NCI-H69 (cell line): ENCODE results near the gene AHNAK2.
A peak's percentile ranks its signal among the peaks of the same experiment; 100 is the strongest.
"Not testable (repeated sequence)": the region's sequence is repeated elsewhere in the genome, so short reads cannot be mapped to it uniquely, and the experiment has no call there.

Experiments
- DNase-seq: peaks from one replicate; lab custom pipeline; 2025; lab: John Stamatoyannopoulos, UW

The AHNAK2 gene

GRCh38 chr14:104977681-104978653 is at the start of gene AHNAK2:
Gene AHNAK2 (minus strand): TSS chr14:104978374. CDS start chr14:104978237, 137 bp downstream.
- peak; percentile 93 for DNase-seq

DNA sequence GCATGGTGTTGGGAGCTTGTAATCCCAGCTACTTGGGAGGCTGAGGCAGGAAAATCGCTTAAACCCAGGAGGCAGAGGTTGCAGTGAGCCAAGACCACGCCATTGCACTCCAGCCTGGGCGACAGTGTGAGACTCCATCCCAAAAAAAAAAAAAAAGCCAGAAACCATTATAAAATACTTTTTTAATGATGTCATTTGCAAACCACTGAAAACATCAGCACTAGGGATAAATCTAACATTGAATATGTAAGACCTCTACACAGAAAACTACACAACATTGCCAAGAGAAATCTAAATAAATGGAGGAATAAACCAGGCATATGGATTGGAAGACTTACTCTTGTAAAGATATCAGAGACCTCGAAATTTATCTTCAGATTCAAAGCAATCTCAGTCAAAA is 49.5 kb upstream of the AHNAK2 start:
- DNase-seq, result not testable (repeated sequence)

DNA sequence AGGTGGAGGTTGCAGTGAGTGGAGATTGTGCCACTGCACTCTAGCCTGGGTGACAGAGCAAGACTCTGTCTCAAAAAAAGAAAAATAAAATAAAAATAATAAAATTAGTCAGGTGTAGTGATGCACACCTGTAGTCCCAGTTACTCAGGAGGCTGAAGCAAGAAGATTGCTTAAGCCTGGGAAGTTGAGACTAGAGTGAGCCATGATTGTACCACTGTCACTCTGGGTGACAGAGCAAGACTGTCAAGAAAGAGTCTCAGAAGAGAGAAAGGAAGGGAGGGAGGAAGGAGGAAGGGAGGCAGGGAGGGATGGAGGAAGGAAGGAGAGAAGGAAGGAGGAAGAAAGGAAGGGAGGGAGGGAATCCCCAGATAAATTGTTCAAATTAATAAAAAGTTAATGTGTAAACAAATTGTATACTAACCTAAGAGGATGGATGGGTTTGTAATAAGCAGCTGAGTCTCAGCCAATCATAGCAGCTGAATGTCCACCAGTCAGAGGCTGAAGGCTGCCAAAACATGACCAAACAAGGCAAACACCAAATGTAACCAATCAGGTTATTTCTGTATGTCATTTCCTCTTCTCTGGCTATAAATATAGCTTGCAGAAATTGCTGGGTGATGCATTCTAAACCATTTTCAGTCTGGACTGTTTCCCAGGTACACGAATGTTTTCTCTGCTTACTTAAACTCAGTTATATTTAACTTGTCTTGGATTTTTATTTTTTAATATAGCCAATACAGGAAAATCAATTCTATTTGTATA is 48.8 kb upstream of the AHNAK2 start:
- peak; percentile 26 for DNase-seq

DNA sequence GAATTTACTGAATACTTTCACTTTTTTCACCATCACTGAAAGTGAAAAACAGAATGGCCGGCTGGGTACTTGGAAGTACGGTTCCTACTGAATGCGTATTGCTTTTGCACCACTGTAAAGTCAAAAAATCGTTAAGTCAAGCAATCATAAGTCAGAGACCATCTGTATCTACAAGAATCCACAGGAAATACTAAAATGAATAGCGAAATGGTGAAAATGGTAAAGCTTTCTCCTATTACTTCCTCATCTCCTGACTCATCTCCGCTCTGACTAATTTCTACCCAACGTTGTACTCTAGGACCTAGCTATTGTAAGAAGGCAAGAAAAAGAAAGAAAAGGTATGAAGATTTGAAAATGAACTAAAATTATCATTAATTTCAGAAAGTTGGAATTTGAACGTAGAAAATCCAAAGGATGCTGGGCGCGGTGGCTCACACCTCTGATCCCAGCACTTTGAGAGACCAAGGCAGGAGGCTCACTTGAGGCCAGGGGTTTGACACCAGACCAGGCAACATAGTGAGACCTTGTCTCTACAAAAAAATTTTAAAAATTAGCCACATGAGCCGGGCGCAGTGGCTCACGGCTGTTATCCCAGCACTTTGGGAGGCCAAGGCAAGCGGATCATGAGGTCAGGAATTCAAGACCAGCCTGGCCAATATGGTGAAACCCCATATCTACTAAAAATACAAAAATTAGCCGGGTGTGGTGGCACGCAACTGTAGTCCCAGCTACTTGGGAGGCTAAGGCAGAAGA is 48.0 kb upstream of the AHNAK2 start:
- DNase-seq, result no peak

- DNase-seq, result no peak
These were observed 47.3 kb upstream of the AHNAK2 start for GRCh38 chr14:105025429-105025828.

GRCh38 chr14:105023791-105024480 is 45.8 kb upstream of the AHNAK2 start:
- no peak for DNase-seq

- DNase-seq, result no peak
These were observed 45.0 kb upstream of the AHNAK2 start for GRCh38 chr14:105023144-105023543.

GRCh38 chr14:105022276-105022670 is 44.1 kb upstream of the AHNAK2 start:
- DNase-seq, result no peak

GRCh38 chr14:105021656-105022275 is 43.6 kb upstream of the AHNAK2 start:
- peak; percentile 87 for DNase-seq

- peak; percentile 99 for DNase-seq
These were observed 42.9 kb upstream of the AHNAK2 start, which contains the start of gene CDCA4 for GRCh38 chr14:105020815-105021655. Gene CDCA4 (minus strand): TSS chr14:105021083. CDS start chr14:105011929, 9,154 bp downstream.

DNA sequence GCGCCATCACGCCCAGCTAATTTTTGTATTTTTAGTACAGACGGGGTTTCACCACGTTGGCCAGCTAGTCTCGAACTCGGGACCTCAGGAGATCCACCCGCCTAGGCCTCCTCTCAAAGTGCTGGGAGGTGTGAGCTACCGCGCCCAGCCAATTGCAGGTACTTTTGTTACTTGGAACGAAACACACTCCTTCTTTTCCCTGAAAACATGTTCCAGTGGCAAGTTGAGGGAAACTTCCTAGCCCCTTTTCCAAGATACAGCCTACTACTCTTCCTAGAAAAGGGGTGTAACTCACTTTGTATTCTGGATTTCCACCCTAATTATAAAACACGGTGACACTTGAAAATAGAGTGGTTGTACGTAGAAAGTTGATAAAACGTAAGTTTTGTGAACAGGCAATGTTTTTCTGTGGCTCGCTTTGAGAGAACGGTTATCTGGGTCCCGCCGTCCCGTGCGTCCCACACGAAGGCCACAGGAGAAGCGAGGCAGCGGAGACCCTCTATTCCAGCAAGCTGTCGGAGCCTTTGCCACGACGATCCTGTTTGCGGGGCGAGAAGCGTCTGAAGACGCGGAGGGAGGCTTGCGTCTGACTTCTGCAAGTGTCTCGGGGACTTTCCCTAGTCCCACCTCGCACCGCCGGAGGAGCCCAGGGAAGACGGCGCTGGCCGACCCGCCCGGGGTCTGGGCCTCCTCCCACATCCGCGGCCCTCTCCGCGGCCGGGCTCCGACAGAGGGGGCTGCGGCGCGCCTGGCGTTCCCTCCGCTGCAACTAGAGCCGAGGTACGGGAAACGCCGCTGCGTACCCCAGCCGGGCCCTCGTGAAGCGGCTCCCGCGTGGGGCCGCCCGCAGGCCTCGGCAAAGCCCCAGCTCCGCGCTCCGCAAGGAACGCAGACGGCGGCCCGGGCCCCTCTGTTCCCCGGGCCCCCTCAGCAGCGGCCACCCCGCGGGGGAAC is 42.0 kb upstream of the AHNAK2 start:
- DNase-seq, result peak; percentile 70

DNA sequence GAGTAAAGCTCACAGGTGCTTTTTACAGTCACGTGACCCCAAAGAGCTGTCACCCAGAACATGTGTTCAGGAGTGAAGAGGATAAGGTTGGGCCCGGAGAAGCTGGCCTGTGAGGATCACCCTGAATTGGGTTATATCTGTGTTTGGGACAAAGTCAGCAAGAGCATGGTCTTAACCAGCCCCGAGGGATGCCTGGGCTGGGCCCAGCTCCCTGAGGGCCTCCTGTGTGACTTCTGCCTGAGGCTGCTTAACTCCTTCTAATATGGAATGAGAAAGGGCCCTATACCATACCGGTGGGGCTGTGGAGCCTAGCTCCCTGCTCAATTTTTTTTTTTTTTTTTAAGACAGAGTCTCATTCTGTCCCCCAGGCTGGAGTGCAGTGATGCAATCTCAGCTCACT is 40.2 kb upstream of the AHNAK2 start:
- no peak for DNase-seq

- no peak for DNase-seq
These were observed 37.7 kb upstream of the AHNAK2 start for GRCh38 chr14:105015905-105016304.

- no peak for DNase-seq
These were observed 37.1 kb upstream of the AHNAK2 start for GRCh38 chr14:105015242-105015641.

DNA sequence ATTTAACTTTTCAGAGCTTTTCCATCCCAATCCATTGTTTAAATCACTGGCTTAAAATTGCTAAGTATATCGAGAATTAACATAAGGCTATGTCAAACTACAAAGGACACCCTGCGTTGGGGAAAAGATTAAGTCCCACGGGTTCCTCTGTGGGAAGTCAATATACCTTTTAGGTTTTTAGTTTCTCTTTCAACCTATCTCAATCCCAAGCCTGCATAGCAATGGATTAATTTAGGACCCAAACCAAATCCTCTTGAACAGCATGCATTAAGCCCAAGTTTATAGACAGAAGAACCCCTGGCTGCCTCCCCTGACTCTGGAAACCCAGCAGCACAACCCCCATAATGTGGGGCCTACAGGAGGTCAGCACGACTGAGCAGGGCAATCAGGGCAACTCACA is 36.5 kb upstream of the AHNAK2 start:
- no peak for DNase-seq

DNA sequence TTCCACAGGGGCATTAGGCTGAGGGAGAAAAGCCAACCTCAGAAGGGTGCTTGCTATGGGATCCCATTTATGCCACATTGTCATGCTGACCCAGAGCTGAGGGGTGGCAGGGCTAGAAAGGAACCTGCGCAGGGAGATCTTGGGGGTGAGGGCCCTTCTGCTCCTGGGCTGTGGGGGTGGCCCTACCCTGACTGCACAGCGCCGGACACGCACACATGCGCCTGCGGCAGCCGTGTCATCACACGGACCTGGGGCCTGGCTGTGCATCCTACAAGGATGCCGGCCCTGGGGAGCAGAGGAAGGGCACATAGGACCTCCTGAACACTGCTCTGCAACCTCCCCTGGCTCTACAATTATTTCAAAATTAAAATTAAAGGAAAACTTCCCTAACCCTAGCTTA is 35.9 kb upstream of the AHNAK2 start:
- DNase-seq, result no peak

GRCh38 chr14:105013150-105013785 is 35.1 kb upstream of the AHNAK2 start:
- no peak for DNase-seq
